Measurements from ENCODE around the gene NCK2. TPM values are rescaled to one million over a fixed set of nuclear protein-coding genes. Genes with fewer than 3 reads are reported as not detected.

Gene NCK2
- total RNA-seq, 2 donors from 2014 or later: 36.6 to 42.8 TPM

DNA sequence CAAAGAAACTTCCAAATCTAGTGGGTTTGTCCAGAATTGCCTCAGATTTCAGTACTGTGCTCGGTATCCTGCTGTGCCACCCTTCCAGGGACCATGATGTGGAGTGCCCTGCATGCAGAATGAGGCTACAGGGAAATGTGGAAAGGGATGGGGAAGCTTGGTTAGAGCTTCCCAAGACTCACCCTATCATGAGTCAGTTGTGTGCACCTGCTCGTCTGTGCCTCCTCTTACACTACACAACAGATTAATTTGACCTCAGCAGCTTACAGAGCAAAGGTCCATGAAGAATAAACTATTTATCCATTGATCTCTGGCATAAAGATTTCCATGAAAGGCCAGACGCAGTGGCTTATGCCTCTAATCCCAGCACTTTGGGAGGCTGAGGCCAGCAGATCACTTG lies 21.3 kb upstream of the NCK2 start:
- no peaks in the 10 kb centered on the region for H3K9me3 ChIP-seq
- H3K36me3 ChIP-seq (replicated peaks in 1 of 2; ENCODE audit: insufficient read depth in 1 of 2, low read depth in 2 of 2): no peaks in the 10 kb centered on the region
- H3K4me3 ChIP-seq: no peak overlapping the region
- WGBS, 2 donors: 62 to 65% methylated on average over 3 of the region's 3 CpGs
- intact Hi-C loops (cut with DNase I): no loop called here
- H3K4me1 ChIP-seq: no peaks in the 10 kb centered on the region
- ATAC-seq: no peak
- H3K27me3 ChIP-seq: no peaks in the 10 kb centered on the region
- DNase-seq: no peak
- H3K27ac ChIP-seq: no peak overlapping the region
- no peak for TF ChIP-seq POLR2A (IDR thresholded peaks at IDR 0.05)
- TF ChIP-seq, protein P1, sequence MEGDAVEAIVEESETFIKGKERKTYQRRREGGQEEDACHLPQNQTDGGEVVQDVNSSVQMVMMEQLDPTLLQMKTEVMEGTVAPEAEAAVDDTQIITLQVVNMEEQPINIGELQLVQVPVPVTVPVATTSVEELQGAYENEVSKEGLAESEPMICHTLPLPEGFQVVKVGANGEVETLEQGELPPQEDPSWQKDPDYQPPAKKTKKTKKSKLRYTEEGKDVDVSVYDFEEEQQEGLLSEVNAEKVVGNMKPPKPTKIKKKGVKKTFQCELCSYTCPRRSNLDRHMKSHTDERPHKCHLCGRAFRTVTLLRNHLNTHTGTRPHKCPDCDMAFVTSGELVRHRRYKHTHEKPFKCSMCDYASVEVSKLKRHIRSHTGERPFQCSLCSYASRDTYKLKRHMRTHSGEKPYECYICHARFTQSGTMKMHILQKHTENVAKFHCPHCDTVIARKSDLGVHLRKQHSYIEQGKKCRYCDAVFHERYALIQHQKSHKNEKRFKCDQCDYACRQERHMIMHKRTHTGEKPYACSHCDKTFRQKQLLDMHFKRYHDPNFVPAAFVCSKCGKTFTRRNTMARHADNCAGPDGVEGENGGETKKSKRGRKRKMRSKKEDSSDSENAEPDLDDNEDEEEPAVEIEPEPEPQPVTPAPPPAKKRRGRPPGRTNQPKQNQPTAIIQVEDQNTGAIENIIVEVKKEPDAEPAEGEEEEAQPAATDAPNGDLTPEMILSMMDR (IDR thresholded peaks at IDR 0.05): no peak

DNA sequence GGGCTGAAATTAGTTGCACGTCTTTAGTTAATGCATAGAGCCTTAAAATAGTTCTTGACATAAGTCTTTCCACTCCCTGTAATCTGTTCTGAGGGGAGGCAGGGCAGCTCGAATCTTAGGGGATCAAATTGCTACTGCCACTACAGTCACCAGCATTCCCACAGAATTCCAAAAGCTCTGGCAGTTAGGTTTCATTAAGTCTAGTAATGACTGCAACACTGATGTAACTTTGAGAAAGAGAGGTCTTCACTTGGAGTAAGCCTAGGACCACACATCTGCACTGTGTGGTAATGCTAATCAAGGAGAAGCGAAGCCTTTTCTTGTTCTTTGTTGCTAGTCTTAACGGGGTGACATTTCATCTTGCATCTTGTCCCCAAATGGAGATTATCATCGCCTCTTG lies 19.3 kb upstream of the NCK2 start:
- no peak for TF ChIP-seq POLR2A (IDR thresholded peaks at IDR 0.05)
- TF ChIP-seq, protein P1 (IDR thresholded peaks at IDR 0.05): no peak
- Histone ChIP-seq H3K36me3 (replicated peaks in 1 of 2; ENCODE audit: insufficient read depth in 1 of 2, low read depth in 2 of 2) (no peaks in the 10 kb centered on the region), H3K27me3 (no peaks in the 10 kb centered on the region), H3K4me1 (no peaks in the 10 kb centered on the region), H3K4me3 (no peak overlapping the region), H3K27ac (no peak overlapping the region), H3K9me3 (no peaks in the 10 kb centered on the region)
- 67 to 69% methylated on average over 5 of the region's 5 CpGs for WGBS, 2 donors
- DNase-seq: no peak
- intact Hi-C loops (cut with DNase I): no loop called here
- ATAC-seq: no peak

DNA sequence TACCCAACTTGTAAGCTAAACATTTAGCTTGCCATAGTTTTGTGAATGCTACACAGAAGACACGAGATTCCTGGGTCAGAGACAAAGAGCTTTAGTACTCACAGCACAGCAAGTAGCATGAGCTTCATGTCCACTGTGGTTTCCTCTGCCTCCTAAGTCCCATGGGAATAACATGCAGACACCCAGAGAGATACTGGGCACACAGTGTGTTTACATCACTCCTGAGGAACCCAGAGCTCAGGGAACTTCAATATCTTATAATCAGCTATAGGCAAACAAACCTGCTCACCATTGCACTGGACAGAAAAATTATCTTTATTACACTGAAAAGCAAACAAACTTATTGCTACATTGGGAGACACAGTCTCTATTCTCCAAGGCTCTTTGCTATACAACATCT lies 14.5 kb upstream of the NCK2 start:
- ATAC-seq: no peak

DNA sequence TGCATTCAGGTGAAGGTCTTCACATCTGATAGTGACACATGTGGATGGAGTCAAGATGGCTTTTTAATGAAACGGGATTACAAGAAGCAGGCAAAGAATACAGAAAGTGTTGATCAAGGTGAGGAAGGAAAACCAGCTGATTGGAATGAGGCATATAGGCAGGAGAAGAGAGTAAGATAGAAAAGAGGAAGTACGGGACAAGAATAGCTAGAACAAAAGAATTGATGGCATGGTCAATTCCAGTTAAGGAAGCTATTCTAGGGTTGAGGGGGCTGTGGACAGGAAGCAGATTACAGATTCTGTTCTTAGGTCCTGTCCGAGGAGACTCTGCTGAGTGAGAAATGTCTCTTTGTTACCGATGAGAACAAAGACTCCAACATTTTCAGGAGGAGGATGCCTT lies 13.2 kb upstream of the NCK2 start:
- Histone ChIP-seq H3K27ac (no peak overlapping the region), H3K36me3 (replicated peaks in 1 of 2; ENCODE audit: insufficient read depth in 1 of 2, low read depth in 2 of 2) (no peaks in the 10 kb centered on the region), H3K27me3 (no peaks in the 10 kb centered on the region), H3K9me3 (no peaks in the 10 kb centered on the region), H3K4me1 (no peaks in the 10 kb centered on the region), H3K4me3 (no peak overlapping the region)
- intact Hi-C loops (cut with DNase I): no loop called here
- 61 to 75% methylated on average over 4 of the region's 4 CpGs for WGBS, 2 donors
- DNase-seq (no peak), ATAC-seq (no peak)
- no peak for TF ChIP-seq POLR2A (IDR thresholded peaks at IDR 0.05)
- TF ChIP-seq, protein P1 (IDR thresholded peaks at IDR 0.05): no peak

More for the DNA sequence above, 14.5 kb upstream of the NCK2 start:
- Histone ChIP-seq H3K9me3 (no peaks in the 10 kb centered on the region), H3K4me3 (no peak overlapping the region), H3K4me1 (no peaks in the 10 kb centered on the region), H3K27me3 (no peaks in the 10 kb centered on the region), H3K27ac (no peak overlapping the region), H3K36me3 (replicated peaks in 1 of 2; ENCODE audit: insufficient read depth in 1 of 2, low read depth in 2 of 2) (no peaks in the 10 kb centered on the region)
- intact Hi-C loops (cut with DNase I): no loop called here
- 60 to 67% methylated on average over 1 of the region's 1 CpG for WGBS, 2 donors
- DNase-seq: no peak
- no peak for TF ChIP-seq POLR2A (IDR thresholded peaks at IDR 0.05)
- TF ChIP-seq, protein P1 (IDR thresholded peaks at IDR 0.05): no peak

DNA sequence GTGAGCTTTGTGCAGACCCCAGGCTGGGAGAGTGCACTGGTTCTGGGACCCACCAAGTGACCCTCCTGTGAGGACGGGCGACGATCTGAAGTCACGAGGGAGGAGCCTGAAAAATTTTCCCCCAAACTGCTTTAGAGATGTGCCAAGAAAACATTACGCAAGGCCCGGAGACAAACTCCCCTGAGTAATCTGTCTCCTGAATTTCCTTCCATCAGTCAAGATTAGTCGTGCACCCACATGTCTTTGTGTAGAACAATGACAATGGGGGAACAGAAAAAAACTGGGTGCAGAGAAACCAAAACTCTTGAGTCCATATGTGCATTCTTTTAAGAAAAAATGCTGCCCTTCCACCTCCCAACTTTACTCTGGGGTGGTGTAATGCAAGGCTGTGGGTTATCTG lies 12.6 kb upstream of the NCK2 start:
- no peak for TF ChIP-seq POLR2A (IDR thresholded peaks at IDR 0.05)
- TF ChIP-seq, protein P1 (IDR thresholded peaks at IDR 0.05): no peak
- no peak overlapping the region for H3K4me3 ChIP-seq
- H3K4me1 ChIP-seq: no peaks in the 10 kb centered on the region
- H3K9me3 ChIP-seq: no peaks in the 10 kb centered on the region
- H3K36me3 ChIP-seq (replicated peaks in 1 of 2; ENCODE audit: insufficient read depth in 1 of 2, low read depth in 2 of 2): no peaks in the 10 kb centered on the region
- DNase-seq (no peak), ATAC-seq (no peak)
- H3K27ac ChIP-seq: no peak overlapping the region
- 45 to 60% methylated on average over 7 of the region's 7 CpGs for WGBS, 2 donors
- intact Hi-C loops (cut with DNase I): no loop called here
- H3K27me3 ChIP-seq: no peaks in the 10 kb centered on the region

Measured in body of pancreas (tissue), 4 donors.